Measurements from ENCODE around the gene GCN1. TPM values are rescaled to one million over a fixed set of nuclear protein-coding genes. Genes with fewer than 3 reads are reported as not detected.
"Not testable (repeated sequence)": the region's sequence is repeated elsewhere in the genome, so short reads cannot be mapped to it uniquely, and the experiment has no call there.

GCN1 gene
- total RNA-seq, 1 donor from 2014 or later, result 114 TPM

- no peak for DNase-seq (ENCODE audit: low spot score)
Observed at GRCh38 chr12:120215766-120216735, 21.5 kb upstream of the GCN1 start.

GRCh38 chr12:120215357-120215735 is 20.8 kb upstream of the GCN1 start:
- DNase-seq (ENCODE audit: low spot score), result no peak

- DNase-seq (ENCODE audit: low spot score), result no peak
Observed at GRCh38 chr12:120214626-120215356, 20.3 kb upstream of the GCN1 start.

- DNase-seq (ENCODE audit: low spot score), result no peak
Observed at GRCh38 chr12:120213758-120214157, 19.2 kb upstream of the GCN1 start.

GRCh38 chr12:120213182-120213581 is 18.7 kb upstream of the GCN1 start:
- not testable (repeated sequence) for DNase-seq (ENCODE audit: low spot score)

- DNase-seq (ENCODE audit: low spot score), result no peak
Observed at GRCh38 chr12:120212301-120212700, 17.8 kb upstream of the GCN1 start.

GRCh38 chr12:120211904-120212283 is 17.4 kb upstream of the GCN1 start:
- no peak for DNase-seq (ENCODE audit: low spot score)

GRCh38 chr12:120211243-120211903 is 16.9 kb upstream of the GCN1 start:
- no peak for DNase-seq (ENCODE audit: low spot score)

- no peak for DNase-seq (ENCODE audit: low spot score)
Observed at GRCh38 chr12:120209851-120210250, 15.3 kb upstream of the GCN1 start.

- no peak for DNase-seq (ENCODE audit: low spot score)
Observed at GRCh38 chr12:120207227-120207626, 12.7 kb upstream of the GCN1 start.

- DNase-seq (ENCODE audit: low spot score), result not testable (repeated sequence)
Observed at GRCh38 chr12:120206781-120207180, 12.3 kb upstream of the GCN1 start.

GRCh38 chr12:120206228-120206627 is 11.7 kb upstream of the GCN1 start:
- DNase-seq (ENCODE audit: low spot score), result no peak

- DNase-seq (ENCODE audit: low spot score), result no peak
Observed at GRCh38 chr12:120204171-120204570, 9.7 kb upstream of the GCN1 start.

GRCh38 chr12:120200364-120200800 is 5.9 kb upstream of the GCN1 start:
- DNase-seq (ENCODE audit: low spot score), result no peak

- DNase-seq (ENCODE audit: low spot score), result no peak
Observed at GRCh38 chr12:120199595-120200306, 5.2 kb upstream of the GCN1 start.

GRCh38 chr12:120199025-120199424 is 4.5 kb upstream of the GCN1 start:
- DNase-seq (ENCODE audit: low spot score), result no peak

- no peak for DNase-seq (ENCODE audit: low spot score)
Observed at GRCh38 chr12:120197542-120197887, 3.0 kb upstream of the GCN1 start.

GRCh38 chr12:120196817-120197541 is 2.5 kb upstream of the GCN1 start:
- not testable (repeated sequence) for DNase-seq (ENCODE audit: low spot score)

- no peak for DNase-seq (ENCODE audit: low spot score)
Observed at GRCh38 chr12:120196363-120196762, 1.8 kb upstream of the GCN1 start.

GRCh38 chr12:120194226-120194533 is 335 bp downstream of the GCN1 start:
- no peak for DNase-seq (ENCODE audit: low spot score)

GRCh38 chr12:120193286-120193685 is 1.2 kb downstream of the GCN1 start:
- not testable (repeated sequence) for DNase-seq (ENCODE audit: low spot score)

Data from ureter (tissue), 1 donor.